ENCODE measurements around the gene SERPINB4. TPM values are rescaled to one million over a fixed set of nuclear protein-coding genes. Genes with fewer than 3 reads are reported as not detected.
"Not testable (repeated sequence)": the region's sequence is repeated elsewhere in the genome, so short reads cannot be mapped to it uniquely, and the experiment has no call there.

The SERPINB4 gene
- 0.06 TPM in 1 of 2 replicates, not detected in the other for polyA plus RNA-seq (2012; rRNA removed)
- polyA plus RNA-seq (2012; cell fraction: cytosol; rRNA removed): not detected in 2 replicates
- 0.05 and 0.11 TPM in 2 replicates for polyA plus RNA-seq (2012; cell fraction: nucleus; rRNA removed)

GRCh38 chr18:63644142-63644541, at the start of gene SERPINB4:
Gene SERPINB4 (minus strand): TSS chr18:63644256. CDS start chr18:63643577, 679 bp downstream.
- not testable (repeated sequence) for H3K79me2 ChIP-seq (ENCODE audit: insufficient read depth)
- WGBS (ENCODE audit: low lambda C conversion rate): 15% methylated on average over 1 of the region's 2 CpGs

GRCh38 chr18:63689064-63689463, 45.0 kb upstream of the SERPINB4 start:
- ChIA-PET CTCF (interaction anchor here (1.0 kb wide), 1 partner anchor 11 kb away, joined by 3 read pairs; no protein-coding TSS in a partner anchor), POLR2A (no interaction called here)
- Histone ChIP-seq H3K4me3 (ENCODE audit: low read depth in 2 of 2, low read length in 1 of 2) (no peak overlapping the region), H3K4me2 (no peak overlapping the region), H3K9me3 (no peaks in the 10 kb centered on the region), H3K27me3 (ENCODE audit: insufficient read depth) (peaks cover 4% of the 10 kb centered on the region; the same call in 1 of the 2 replicates), H3K27ac (ENCODE audit: low read depth in 2 of 2, low read length in 1 of 2) (no peak overlapping the region), H2AFZ (ENCODE audit: low read depth) (no peak overlapping the region), H4K20me1 (ENCODE audit: insufficient read depth) (no peaks in the 10 kb centered on the region), H3K9me2 (no peaks in the 10 kb centered on the region), H3F3A (replicated peaks; ENCODE audit: insufficient read depth) (no peaks in the 10 kb centered on the region), H3K9ac (no peak overlapping the region), H3K4me1 (ENCODE audit: control insufficient read depth in 1 of 2, insufficient read depth in 2 of 2, low read depth in 1 of 2, low read length in 1 of 2) (no peaks in the 10 kb centered on the region), H3K36me3 (replicated peaks in 1 of 2; ENCODE audit: control insufficient read depth in 1 of 2, insufficient read depth in 2 of 2, low read length in 1 of 2) (no peaks in the 10 kb centered on the region), H3K79me2 (ENCODE audit: insufficient read depth) (no peaks in the 10 kb centered on the region)
- 4% methylated on average over 2 of the region's 2 CpGs for WGBS (ENCODE audit: low lambda C conversion rate)
- no peak for TF ChIP-seq EP300 (IDR thresholded peaks at IDR 0.05; ENCODE audit: borderline replicate concordance in 1 of 2, low read depth in 1 of 2, low read length in 1 of 2)
- no peak for TF ChIP-seq GABPA (IDR thresholded peaks at IDR 0.05; ENCODE audit: low read depth)
- no peak for TF ChIP-seq YY1 (IDR thresholded peaks at IDR 0.05; ENCODE audit: low read depth)
- TF ChIP-seq EZH2phosphoT487 (IDR thresholded peaks at IDR 0.05; ENCODE audit: borderline replicate concordance, low read depth): no peak
- no peak for TF ChIP-seq ELF1 (IDR thresholded peaks at IDR 0.05)
- DNase-seq: no peak

More at GRCh38 chr18:63644142-63644541, at the start of gene SERPINB4:
- H2AFZ ChIP-seq (ENCODE audit: low read depth); H4K20me1 ChIP-seq (ENCODE audit: insufficient read depth); H3K9me2 ChIP-seq; DNase-seq; H3F3A ChIP-seq (replicated peaks; ENCODE audit: insufficient read depth); H3K9me3 ChIP-seq; H3K9ac ChIP-seq; POLR2A ChIA-PET; CTCF ChIA-PET; H3K27me3 ChIP-seq (ENCODE audit: insufficient read depth); H3K4me2 ChIP-seq; H3K4me3 ChIP-seq (ENCODE audit: low read depth in 2 of 2, low read length in 1 of 2); H3K36me3 ChIP-seq (replicated peaks in 1 of 2; ENCODE audit: control insufficient read depth in 1 of 2, insufficient read depth in 2 of 2, low read length in 1 of 2); H3K4me1 ChIP-seq (ENCODE audit: control insufficient read depth in 1 of 2, insufficient read depth in 2 of 2, low read depth in 1 of 2, low read length in 1 of 2); H3K27ac ChIP-seq (ENCODE audit: low read depth in 2 of 2, low read length in 1 of 2): not testable (repeated sequence)

GRCh38 chr18:63686871-63687270, 42.8 kb upstream of the SERPINB4 start:
- no peaks in the 10 kb centered on the region for H3K9me2 ChIP-seq
- no peak overlapping the region for H3K4me2 ChIP-seq
- H3K4me3 ChIP-seq (ENCODE audit: low read depth in 2 of 2, low read length in 1 of 2): no peak overlapping the region
- no peak overlapping the region for H3K27ac ChIP-seq (ENCODE audit: low read depth in 2 of 2, low read length in 1 of 2)
- H3K9me3 ChIP-seq: no peaks in the 10 kb centered on the region
- no peaks in the 10 kb centered on the region for H3K36me3 ChIP-seq (replicated peaks in 1 of 2; ENCODE audit: control insufficient read depth in 1 of 2, insufficient read depth in 2 of 2, low read length in 1 of 2)
- TF ChIP-seq GABPA (IDR thresholded peaks at IDR 0.05; ENCODE audit: low read depth): no peak
- TF ChIP-seq EP300 (IDR thresholded peaks at IDR 0.05; ENCODE audit: borderline replicate concordance in 1 of 2, low read depth in 1 of 2, low read length in 1 of 2): no peak
- no peak for TF ChIP-seq NRF1 (IDR thresholded peaks at IDR 0.05; ENCODE audit: low read depth, low read length)
- TF ChIP-seq SIN3A (IDR thresholded peaks at IDR 0.05; ENCODE audit: borderline replicate concordance, low read depth, low read length): no peak
- TF ChIP-seq ZBTB33 (IDR thresholded peaks at IDR 0.05; ENCODE audit: borderline replicate concordance, low read depth): no peak
- no peak overlapping the region for H3K9ac ChIP-seq
- ChIA-PET POLR2A (no interaction called here), CTCF (no interaction called here)
- no peaks in the 10 kb centered on the region for H3F3A ChIP-seq (replicated peaks; ENCODE audit: insufficient read depth)
- peaks cover 0 to 8% of the 10 kb centered on the region in 2 experiments; a peak in 1 of 4 replicates for H3K4me1 ChIP-seq (ENCODE audit: control insufficient read depth in 1 of 2, insufficient read depth in 2 of 2, low read depth in 1 of 2, low read length in 1 of 2)
- 4% methylated on average over 2 of the region's 2 CpGs for WGBS (ENCODE audit: low lambda C conversion rate)
- no peak overlapping the region for H2AFZ ChIP-seq (ENCODE audit: low read depth)
- H3K27me3 ChIP-seq (ENCODE audit: insufficient read depth): peaks cover 4% of the 10 kb centered on the region; the same call in 1 of the 2 replicates
- H4K20me1 ChIP-seq (ENCODE audit: insufficient read depth): no peaks in the 10 kb centered on the region
- DNase-seq: no peak
- H3K79me2 ChIP-seq (ENCODE audit: insufficient read depth): no peaks in the 10 kb centered on the region
